HT1080 (cell line): ENCODE data around the gene WWC2. TPM values are rescaled to one million over a fixed set of nuclear protein-coding genes. Genes with fewer than 3 reads are reported as not detected.

Experiments
- DNase-seq: peaks from one replicate; pipeline ENCODE4 v3.0.0-alpha.2; 2015; ENCODE audit warnings: low read depth
- total RNA-seq: library from RNA; depleted of rRNA; stranded (reverse); fragments of >200 nt; shearing (Covaris generic); gene quantifications from 2 replicates; pipeline ENCODE4 v1.2.3, GENCODE V29; 2014

The WWC2 gene
- total RNA-seq, 1 experiment from 2014 or later = 25.2 TPM

GRCh38 chr4:183200453-183200852 lies 101.4 kb downstream of the WWC2 start:
- peak; percentile 88 for DNase-seq

- no peak for DNase-seq
Measured at GRCh38 chr4:183201331-183201730, 102.3 kb downstream of the WWC2 start.

- DNase-seq = no peak
Measured at GRCh38 chr4:183202523-183202922, 103.5 kb downstream of the WWC2 start.

- DNase-seq = no peak
Measured at GRCh38 chr4:183204793-183205192, 105.7 kb downstream of the WWC2 start.

GRCh38 chr4:183205193-183205592 lies 106.1 kb downstream of the WWC2 start:
- DNase-seq = no peak

- no peak for DNase-seq
Measured at GRCh38 chr4:183205709-183206108, 106.7 kb downstream of the WWC2 start.

- no peak for DNase-seq
Measured at GRCh38 chr4:183211533-183211932, 112.5 kb downstream of the WWC2 start.

GRCh38 chr4:183213996-183214395 lies 114.9 kb downstream of the WWC2 start:
- DNase-seq = no peak

GRCh38 chr4:183214912-183215488 lies 115.9 kb downstream of the WWC2 start:
- DNase-seq = no peak

- no peak for DNase-seq
Measured at GRCh38 chr4:183220236-183220635, 121.2 kb downstream of the WWC2 start.

- no peak for DNase-seq
Measured at GRCh38 chr4:183223053-183223452, 124.0 kb downstream of the WWC2 start.

- DNase-seq = peak; percentile 11
Measured at GRCh38 chr4:183229397-183229796, 130.3 kb downstream of the WWC2 start.

GRCh38 chr4:183240581-183241321 lies 141.7 kb downstream of the WWC2 start:
- DNase-seq = no peak

GRCh38 chr4:183241322-183241640 lies 142.2 kb downstream of the WWC2 start:
- DNase-seq = peak; percentile 12

GRCh38 chr4:183241721-183242151 lies 142.7 kb downstream of the WWC2 start:
- DNase-seq = no peak

- DNase-seq = no peak
Measured at GRCh38 chr4:183242291-183242690, 143.2 kb downstream of the WWC2 start.

GRCh38 chr4:183244019-183244418 lies 145.0 kb downstream of the WWC2 start:
- no peak for DNase-seq

- DNase-seq = no peak
Measured at GRCh38 chr4:183244506-183244905, 145.4 kb downstream of the WWC2 start.

GRCh38 chr4:183248201-183248600 lies 149.1 kb downstream of the WWC2 start:
- no peak for DNase-seq

GRCh38 chr4:183249854-183250253 lies 150.8 kb downstream of the WWC2 start:
- DNase-seq = peak; percentile 44

- no peak for DNase-seq
Measured at GRCh38 chr4:183250831-183251230, 151.8 kb downstream of the WWC2 start.

- DNase-seq = no peak
Measured at GRCh38 chr4:183252959-183253358, 153.9 kb downstream of the WWC2 start.

- DNase-seq = no peak
Measured at GRCh38 chr4:183253451-183253850, 154.4 kb downstream of the WWC2 start.
